Heart left ventricle (tissue), 13 donors: ENCODE results near the gene VWC2L.

ENCODE experiments used
- POLR2A ChIP-seq, 2 donors: fragments of 450-650 bp; IDR thresholded peaks; one replicate each; pipeline ENCODE4 v1.6.1; 2017; ENCODE audit warnings: antibody characterized with exemption in 2 of 2, mild to moderate bottlenecking in 2 of 2, moderate library complexity in 2 of 2
- TF ChIP-seq, protein P1 (sequence below), 12 donors: fragments of 200-600 bp; sonication (generic) in 4 of 12; IDR thresholded peaks; one replicate each; pipeline versions ENCODE4 v1.5.0 to v1.8.0; 2018 to 2022; ENCODE audit warnings: antibody characterized with exemption in 12 of 12, mild to moderate bottlenecking in 5 of 12
- donor health status: ischemic (EF 13 %, LVEDD 7.1; RV severe dilation, severe dysfunction).
- donor health status: DM: no; HTN: yes; CAD: no.
- donor health status: DM: no; HTN: no; CAD: no.
- donor health status: ischemic (EF 25% LVEDD 6.9; RV normal size, moderate dysfunction).
- donor health status: ischemic (EF 25% LVEDD 5.7; RV mildly dilated, moderate dysfunction).
- donor health status: ischemic (EF 35%, LVEDD 5.7; RV mildly dilated, moderate dysfunction).
- donor health status: nonischemic (EF 11% LVEDD 7.7; RV severe dilation, severe dysfunction).
- donor health status: DM: yes; HTN: yes; CAD: no.
- donor health status: PGD.
- donor health status: ischemic (EF 29% LVEDD 5.4; RV normal size, mild dysfunction).
- donor health status: nonischemic (EF 23%, LVEDD 6.1; RV moderate dilation, normal function).

GRCh38 chr2:214367171-214367570 is 43.7 kb upstream of the VWC2L start:
- TF ChIP-seq, protein P1, sequence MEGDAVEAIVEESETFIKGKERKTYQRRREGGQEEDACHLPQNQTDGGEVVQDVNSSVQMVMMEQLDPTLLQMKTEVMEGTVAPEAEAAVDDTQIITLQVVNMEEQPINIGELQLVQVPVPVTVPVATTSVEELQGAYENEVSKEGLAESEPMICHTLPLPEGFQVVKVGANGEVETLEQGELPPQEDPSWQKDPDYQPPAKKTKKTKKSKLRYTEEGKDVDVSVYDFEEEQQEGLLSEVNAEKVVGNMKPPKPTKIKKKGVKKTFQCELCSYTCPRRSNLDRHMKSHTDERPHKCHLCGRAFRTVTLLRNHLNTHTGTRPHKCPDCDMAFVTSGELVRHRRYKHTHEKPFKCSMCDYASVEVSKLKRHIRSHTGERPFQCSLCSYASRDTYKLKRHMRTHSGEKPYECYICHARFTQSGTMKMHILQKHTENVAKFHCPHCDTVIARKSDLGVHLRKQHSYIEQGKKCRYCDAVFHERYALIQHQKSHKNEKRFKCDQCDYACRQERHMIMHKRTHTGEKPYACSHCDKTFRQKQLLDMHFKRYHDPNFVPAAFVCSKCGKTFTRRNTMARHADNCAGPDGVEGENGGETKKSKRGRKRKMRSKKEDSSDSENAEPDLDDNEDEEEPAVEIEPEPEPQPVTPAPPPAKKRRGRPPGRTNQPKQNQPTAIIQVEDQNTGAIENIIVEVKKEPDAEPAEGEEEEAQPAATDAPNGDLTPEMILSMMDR (IDR thresholded peaks at IDR 0.05), result no peak
- no peak for TF ChIP-seq POLR2A (IDR thresholded peaks at IDR 0.05)
